K562 (cell line): ENCODE measurements around the gene SERINC3. TPM values are rescaled to one million over a fixed set of nuclear protein-coding genes. Genes with fewer than 3 reads are reported as not detected.

Experiments
- DMBX1 ChIP-seq: fragments of 250-450 bp; sonication (Bioruptor Pico); IDR thresholded peaks from 2 replicates; pipeline ENCODE4 v1.8.0; 2022; ENCODE audit warnings: inconsistent platforms, mild to moderate bottlenecking, moderate library complexity, borderline replicate concordance
- FOS ChIP-seq: IDR thresholded peaks from 3 replicates; pipeline ENCODE4 v1.6.1; 2011; ENCODE audit not compliant: insufficient read length; ENCODE audit errors: extremely low read depth
- GATA2 ChIP-seq: sonication (generic); formaldehyde crosslinking; IDR thresholded peaks from 2 replicates; pipeline ENCODE4 v1.4.0; 2020; ENCODE audit warnings: mild to moderate bottlenecking, missing genetic modification reagents
- HSF4 ChIP-seq: fragments of 250-450 bp; sonication (Bioruptor Pico); IDR thresholded peaks from 2 replicates; pipeline ENCODE4 v2.1.2; 2022; ENCODE audit warnings: mild to moderate bottlenecking, moderate library complexity, borderline replicate concordance
- MXI1 ChIP-seq: IDR thresholded peaks from 2 replicates; pipeline ENCODE4 v1.6.1; 2011; ENCODE audit warnings: low read depth, mild to moderate bottlenecking, improper control_type of control experiment, low read length
- POLR2A ChIP-seq: fragments of 450-650 bp; conservative IDR thresholded peaks from 2 replicates; pipeline ENCODE4 v1.6.1; 2016
- RBM17 ChIP-seq: fragments of 200-400 bp; formaldehyde crosslinking; IDR thresholded peaks from 2 replicates; pipeline ENCODE4 v1.6.1; 2017; ENCODE audit warnings: low read depth, mild to moderate bottlenecking, low read length, borderline replicate concordance
- SP2 ChIP-seq: IDR thresholded peaks from 2 replicates; pipeline ENCODE4 v1.6.1; 2011; ENCODE audit warnings: mild to moderate bottlenecking, low read depth, low read length, moderate library complexity; ENCODE audit not compliant: poor library complexity, severe bottlenecking; ENCODE audit errors: extremely low read depth
- polyA plus RNA-seq, 8 experiments: library from polyadenylated mRNA; depleted of rRNA in 4 of 8; stranded (reverse) in 5 of 8; unstranded in 3 of 8; fragments of >200 nt; fragmentation: Nextera tagmentation in 2 of 8; fragmentation: Illumina TruSeq in 1 of 8; extraction: Ambion mirVana in 2 of 8; extraction: Trizol in 1 of 8; gene quantifications; 2 replicates each; pipeline versions ENCODE4 v1.2.1 to v1.2.3, GENCODE V29; 2011 to 2014; ENCODE audit warnings: inconsistent platforms in 1 of 8, missing spikeins in 1 of 8
- total RNA-seq, 7 experiments: library from RNA; depleted of rRNA in 6 of 7; stranded (reverse); fragments of >200 nt in 6 of 7; fragmentation: Illumina TruSeq in 2 of 7; extraction: Trizol in 2 of 7; gene quantifications; 2 replicates each; pipeline versions ENCODE4 v1.2.1 to v1.2.3, GENCODE V29; 2011 to 2021; ENCODE audit warnings: low replicate concordance in 1 of 7
- TF ChIP-seq, protein P1 (sequence below), 2 experiments: fragments of 450-650 bp; IDR thresholded peaks; 2 replicates each; pipeline ENCODE4 v1.6.1; 2016; ENCODE audit warnings: mild to moderate bottlenecking in 2 of 2, borderline replicate concordance in 1 of 2, low read depth in 1 of 2, moderate library complexity in 1 of 2
- TF ChIP-seq, protein P2 (sequence below): IDR thresholded peaks from 2 replicates; pipeline ENCODE4 v1.6.1; 2016; ENCODE audit warnings: missing genetic modification characterization, missing compliant biosample characterization
- TF ChIP-seq, protein P3 (sequence below): fragments of 450-650 bp; IDR thresholded peaks from 2 replicates; pipeline ENCODE4 v1.6.1; 2014; ENCODE audit warnings: low read depth, mild to moderate bottlenecking, moderate library complexity, borderline replicate concordance
- TF ChIP-seq, protein P4 (sequence below): fragments of 250-450 bp; sonication (Bioruptor Pico); IDR thresholded peaks from 2 replicates; pipeline ENCODE4 v1.4.0; 2020; ENCODE audit warnings: mild to moderate bottlenecking, moderate library complexity

SERINC3 gene
- total and polyA plus RNA-seq, 9 of the 15 experiments (the other 6 are each of a cell fraction or from before 2014, with no cell fraction given) = 24.7 to 107 (median 48.8) TPM

DNA sequence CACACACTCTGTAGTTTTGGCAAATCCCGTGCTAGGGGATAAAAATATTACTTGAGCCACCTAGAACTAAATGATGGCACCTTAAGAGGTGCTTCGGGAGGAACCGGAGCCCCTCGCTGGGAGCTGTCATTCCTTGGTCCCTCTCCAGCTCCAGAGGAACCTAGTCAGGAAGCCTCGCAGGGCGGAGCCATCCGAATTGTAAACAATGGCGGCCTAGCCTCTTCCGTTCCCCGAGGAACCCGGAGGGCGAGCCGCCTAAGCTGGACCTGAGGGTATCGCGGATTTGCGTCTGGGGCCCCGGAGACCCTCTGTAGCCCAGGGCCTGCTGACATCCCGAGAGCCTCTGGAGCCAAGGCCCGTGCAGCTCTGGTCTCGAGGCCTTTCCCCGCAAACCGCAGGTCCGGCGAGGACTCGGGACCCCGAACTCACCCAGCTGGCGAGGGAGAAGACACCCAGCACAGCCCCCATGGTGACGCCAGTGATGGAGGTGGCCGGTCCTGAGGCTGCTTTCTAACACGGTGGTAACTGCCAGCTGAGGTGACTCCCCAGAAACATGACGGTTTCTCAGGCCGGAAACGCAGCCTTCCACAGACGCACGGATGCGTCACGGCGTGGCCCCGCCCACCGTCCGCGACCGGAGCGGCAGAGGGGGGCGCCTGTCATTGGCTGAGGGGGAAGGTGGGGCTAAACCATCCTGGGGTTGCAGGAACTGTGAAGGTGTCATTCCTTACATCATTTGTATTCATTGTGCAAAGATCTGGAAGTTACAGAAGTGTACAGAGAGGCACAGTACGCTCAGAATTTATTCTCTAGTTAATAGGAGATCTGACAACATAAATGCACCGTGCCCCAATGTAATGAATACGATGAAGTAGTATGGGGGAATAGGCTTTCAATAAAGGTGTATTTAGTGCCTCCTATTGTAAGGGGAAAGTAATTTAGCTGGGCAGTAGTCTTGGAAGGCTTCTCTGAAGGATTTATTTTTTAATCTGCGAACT, at the start of gene SERINC3 (continued):
- TF ChIP-seq, protein P1, sequence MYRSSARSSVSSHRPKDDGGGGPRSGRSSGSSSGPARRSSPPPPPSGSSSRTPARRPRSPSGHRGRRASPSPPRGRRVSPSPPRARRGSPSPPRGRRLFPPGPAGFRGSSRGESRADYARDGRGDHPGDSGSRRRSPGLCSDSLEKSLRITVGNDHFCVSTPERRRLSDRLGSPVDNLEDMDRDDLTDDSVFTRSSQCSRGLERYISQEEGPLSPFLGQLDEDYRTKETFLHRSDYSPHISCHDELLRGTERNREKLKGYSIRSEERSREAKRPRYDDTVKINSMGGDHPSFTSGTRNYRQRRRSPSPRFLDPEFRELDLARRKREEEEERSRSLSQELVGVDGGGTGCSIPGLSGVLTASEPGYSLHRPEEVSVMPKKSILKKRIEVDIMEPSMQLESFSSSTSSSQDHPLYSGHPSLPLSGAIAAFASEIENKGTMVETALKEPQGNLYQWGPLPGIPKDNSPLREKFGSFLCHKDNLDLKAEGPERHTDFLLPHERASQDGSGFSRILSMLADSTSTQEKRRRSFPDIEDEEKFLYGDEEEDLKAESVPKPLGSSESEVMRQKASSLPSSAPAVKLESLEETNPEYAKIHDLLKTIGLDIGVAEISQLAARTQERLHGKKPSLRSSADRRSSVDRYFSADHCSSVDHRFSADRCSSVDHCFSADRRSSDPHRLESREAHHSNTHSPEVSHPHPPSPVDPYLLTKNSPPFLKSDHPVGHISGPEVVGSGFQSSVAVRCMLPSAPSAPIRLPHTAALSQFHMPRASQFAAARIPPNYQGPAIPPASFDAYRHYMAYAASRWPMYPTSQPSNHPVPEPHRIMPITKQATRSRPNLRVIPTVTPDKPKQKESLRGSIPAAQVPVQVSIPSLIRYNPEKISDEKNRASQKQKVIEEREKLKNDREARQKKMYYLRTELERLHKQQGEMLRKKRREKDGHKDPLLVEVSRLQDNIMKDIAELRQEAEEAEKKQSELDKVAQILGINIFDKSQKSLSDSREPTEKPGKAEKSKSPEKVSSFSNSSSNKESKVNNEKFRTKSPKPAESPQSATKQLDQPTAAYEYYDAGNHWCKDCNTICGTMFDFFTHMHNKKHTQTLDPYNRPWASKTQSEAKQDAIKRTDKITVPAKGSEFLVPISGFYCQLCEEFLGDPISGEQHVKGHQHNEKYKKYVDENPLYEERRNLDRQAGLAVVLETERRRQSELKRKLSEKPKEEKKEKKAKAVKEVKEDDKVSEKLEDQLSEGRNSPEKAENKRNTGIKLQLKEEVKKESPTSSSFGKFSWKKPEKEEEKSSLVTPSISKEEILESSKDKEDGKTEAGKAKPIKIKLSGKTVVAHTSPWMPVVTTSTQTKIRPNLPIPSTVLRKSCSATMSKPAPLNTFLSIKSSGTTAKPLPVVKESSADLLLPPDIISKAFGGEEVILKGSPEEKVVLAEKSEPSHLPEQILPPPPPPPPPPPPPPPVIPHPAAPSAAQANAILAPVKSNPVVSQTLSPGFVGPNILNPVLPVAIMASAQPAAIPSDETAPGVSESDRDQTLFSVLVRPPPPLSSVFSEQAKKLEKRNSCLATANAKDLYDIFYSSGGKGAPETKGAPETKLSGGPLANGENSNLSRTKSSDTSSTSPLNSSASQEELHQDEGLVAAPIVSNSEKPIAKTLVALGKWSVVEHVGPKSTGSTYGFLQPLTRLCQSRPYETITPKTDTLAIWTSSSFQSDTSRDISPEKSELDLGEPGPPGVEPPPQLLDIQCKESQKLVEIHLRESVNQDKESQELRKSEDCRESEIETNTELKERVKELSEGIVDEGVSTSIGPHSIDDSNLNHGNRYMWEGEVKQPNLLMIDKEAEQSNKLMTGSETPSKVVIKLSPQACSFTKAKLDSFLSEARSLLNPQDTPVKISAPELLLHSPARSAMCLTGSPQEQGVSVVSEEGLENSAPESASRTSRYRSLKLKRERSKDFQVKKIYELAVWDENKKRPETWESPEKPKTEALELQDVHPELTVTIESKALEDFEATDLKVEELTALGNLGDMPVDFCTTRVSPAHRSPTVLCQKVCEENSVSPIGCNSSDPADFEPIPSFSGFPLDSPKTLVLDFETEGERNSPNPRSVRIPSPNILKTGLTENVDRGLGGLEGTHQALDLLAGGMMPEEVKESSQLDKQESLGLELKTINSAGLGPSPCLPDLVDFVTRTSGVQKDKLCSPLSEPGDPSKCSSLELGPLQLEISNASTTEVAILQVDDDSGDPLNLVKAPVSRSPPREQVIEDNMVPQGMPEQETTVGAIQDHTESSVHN (IDR thresholded peaks at IDR 0.05; ENCODE audit: borderline replicate concordance in 1 of 2, low read depth in 1 of 2) = no peak
- TF ChIP-seq POLR2A (peak; percentile 87), HSF4 (CRISPR knock-in tag) (no peak), RBM17 (no peak), MXI1 (no peak), FOS (no peak), SP2 (no peak), GATA2 (CRISPR knock-in tag) (no peak), DMBX1 (CRISPR knock-in tag) (no peak)
- TF ChIP-seq, protein P2, sequence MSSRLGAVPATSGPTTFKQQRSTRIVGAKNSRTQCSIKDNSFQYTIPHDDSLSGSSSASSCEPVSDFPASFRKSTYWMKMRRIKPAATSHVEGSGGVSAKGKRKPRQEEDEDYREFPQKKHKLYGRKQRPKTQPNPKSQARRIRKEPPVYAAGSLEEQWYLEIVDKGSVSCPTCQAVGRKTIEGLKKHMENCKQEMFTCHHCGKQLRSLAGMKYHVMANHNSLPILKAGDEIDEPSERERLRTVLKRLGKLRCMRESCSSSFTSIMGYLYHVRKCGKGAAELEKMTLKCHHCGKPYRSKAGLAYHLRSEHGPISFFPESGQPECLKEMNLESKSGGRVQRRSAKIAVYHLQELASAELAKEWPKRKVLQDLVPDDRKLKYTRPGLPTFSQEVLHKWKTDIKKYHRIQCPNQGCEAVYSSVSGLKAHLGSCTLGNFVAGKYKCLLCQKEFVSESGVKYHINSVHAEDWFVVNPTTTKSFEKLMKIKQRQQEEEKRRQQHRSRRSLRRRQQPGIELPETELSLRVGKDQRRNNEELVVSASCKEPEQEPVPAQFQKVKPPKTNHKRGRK = no peak
- TF ChIP-seq, protein P3, sequence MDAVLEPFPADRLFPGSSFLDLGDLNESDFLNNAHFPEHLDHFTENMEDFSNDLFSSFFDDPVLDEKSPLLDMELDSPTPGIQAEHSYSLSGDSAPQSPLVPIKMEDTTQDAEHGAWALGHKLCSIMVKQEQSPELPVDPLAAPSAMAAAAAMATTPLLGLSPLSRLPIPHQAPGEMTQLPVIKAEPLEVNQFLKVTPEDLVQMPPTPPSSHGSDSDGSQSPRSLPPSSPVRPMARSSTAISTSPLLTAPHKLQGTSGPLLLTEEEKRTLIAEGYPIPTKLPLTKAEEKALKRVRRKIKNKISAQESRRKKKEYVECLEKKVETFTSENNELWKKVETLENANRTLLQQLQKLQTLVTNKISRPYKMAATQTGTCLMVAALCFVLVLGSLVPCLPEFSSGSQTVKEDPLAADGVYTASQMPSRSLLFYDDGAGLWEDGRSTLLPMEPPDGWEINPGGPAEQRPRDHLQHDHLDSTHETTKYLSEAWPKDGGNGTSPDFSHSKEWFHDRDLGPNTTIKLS = peak; percentile 15; the same call in 1 of the 2 replicates
- TF ChIP-seq, protein P4, sequence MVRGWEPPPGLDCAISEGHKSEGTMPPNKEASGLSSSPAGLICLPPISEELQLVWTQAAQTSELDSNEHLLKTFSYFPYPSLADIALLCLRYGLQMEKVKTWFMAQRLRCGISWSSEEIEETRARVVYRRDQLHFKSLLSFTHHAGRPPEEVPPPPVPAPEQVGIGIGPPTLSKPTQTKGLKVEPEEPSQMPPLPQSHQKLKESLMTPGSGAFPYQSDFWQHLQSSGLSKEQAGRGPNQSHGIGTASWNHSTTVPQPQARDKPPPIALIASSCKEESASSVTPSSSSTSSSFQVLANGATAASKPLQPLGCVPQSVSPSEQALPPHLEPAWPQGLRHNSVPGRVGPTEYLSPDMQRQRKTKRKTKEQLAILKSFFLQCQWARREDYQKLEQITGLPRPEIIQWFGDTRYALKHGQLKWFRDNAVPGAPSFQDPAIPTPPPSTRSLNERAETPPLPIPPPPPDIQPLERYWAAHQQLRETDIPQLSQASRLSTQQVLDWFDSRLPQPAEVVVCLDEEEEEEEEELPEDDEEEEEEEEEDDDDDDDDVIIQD = no peak
